Esophagus squamous epithelium (tissue), 4 donors: ENCODE data around the gene DGLUCY.

ENCODE experiments used
- POLR2A ChIP-seq, 4 donors: fragments of 450-650 bp; IDR thresholded peaks; one replicate each; pipeline ENCODE4 v1.6.1; 2017; ENCODE audit warnings: antibody characterized with exemption in 4 of 4, mild to moderate bottlenecking in 4 of 4, moderate library complexity in 3 of 4
- TF ChIP-seq, protein P1 (sequence below), 6 experiments: fragments of 450-650 bp in 4 of 6; fragments of 200-600 bp in 2 of 6; sonication (generic) in 2 of 6; IDR thresholded peaks; one replicate each; pipeline ENCODE4 v1.5.1; 2016 to 2019; ENCODE audit warnings: antibody characterized with exemption in 6 of 6, mild to moderate bottlenecking in 4 of 6, moderate library complexity in 4 of 6

DNA sequence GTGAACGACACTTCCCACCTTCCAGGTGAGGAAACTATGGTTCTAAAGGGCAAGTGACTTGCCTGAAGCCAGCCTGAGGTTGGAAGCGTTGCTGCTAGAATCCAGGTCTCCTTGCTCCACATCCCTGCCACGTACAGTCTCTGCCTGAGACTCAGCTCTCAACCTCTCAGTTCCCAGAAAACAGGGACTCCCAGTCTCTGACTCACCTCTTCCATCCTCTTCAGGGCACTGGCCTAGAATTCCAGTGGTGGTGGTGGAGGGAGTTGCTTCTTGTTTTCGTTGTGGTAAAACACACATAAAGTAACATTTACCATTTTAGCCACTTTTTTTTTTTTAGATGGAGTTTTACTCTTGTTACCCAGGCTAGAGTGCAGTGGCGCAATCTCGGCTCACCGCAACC is 123.3 kb downstream of the DGLUCY start:
- TF ChIP-seq, protein P1, sequence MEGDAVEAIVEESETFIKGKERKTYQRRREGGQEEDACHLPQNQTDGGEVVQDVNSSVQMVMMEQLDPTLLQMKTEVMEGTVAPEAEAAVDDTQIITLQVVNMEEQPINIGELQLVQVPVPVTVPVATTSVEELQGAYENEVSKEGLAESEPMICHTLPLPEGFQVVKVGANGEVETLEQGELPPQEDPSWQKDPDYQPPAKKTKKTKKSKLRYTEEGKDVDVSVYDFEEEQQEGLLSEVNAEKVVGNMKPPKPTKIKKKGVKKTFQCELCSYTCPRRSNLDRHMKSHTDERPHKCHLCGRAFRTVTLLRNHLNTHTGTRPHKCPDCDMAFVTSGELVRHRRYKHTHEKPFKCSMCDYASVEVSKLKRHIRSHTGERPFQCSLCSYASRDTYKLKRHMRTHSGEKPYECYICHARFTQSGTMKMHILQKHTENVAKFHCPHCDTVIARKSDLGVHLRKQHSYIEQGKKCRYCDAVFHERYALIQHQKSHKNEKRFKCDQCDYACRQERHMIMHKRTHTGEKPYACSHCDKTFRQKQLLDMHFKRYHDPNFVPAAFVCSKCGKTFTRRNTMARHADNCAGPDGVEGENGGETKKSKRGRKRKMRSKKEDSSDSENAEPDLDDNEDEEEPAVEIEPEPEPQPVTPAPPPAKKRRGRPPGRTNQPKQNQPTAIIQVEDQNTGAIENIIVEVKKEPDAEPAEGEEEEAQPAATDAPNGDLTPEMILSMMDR (IDR thresholded peaks at IDR 0.05), result no peak
- no peak for TF ChIP-seq POLR2A (IDR thresholded peaks at IDR 0.05)
